ENCODE measurements around the gene ITPK1.

- TF ChIP-seq EZH2phosphoT487 (IDR thresholded peaks at IDR 0.05; ENCODE audit: borderline replicate concordance, low read length), result no peak
- TF ChIP-seq, protein P1, sequence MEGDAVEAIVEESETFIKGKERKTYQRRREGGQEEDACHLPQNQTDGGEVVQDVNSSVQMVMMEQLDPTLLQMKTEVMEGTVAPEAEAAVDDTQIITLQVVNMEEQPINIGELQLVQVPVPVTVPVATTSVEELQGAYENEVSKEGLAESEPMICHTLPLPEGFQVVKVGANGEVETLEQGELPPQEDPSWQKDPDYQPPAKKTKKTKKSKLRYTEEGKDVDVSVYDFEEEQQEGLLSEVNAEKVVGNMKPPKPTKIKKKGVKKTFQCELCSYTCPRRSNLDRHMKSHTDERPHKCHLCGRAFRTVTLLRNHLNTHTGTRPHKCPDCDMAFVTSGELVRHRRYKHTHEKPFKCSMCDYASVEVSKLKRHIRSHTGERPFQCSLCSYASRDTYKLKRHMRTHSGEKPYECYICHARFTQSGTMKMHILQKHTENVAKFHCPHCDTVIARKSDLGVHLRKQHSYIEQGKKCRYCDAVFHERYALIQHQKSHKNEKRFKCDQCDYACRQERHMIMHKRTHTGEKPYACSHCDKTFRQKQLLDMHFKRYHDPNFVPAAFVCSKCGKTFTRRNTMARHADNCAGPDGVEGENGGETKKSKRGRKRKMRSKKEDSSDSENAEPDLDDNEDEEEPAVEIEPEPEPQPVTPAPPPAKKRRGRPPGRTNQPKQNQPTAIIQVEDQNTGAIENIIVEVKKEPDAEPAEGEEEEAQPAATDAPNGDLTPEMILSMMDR (conservative IDR thresholded peaks at IDR 0.05; ENCODE audit: low read depth, low read length), result no peak
These were observed 188.1 kb downstream of the ITPK1 start for GRCh38 chr14:92927349-92928257.

Data from PC-3 (cell line).